ENCODE measurements around the gene LBP.

GRCh38 chr20:38420388-38421085 is 74.3 kb downstream of the LBP start:
- no peak for TF ChIP-seq ZNF239 (tag by site-specific recombination; IDR thresholded peaks at IDR 0.05)
- TF ChIP-seq ZNF157 (tag by site-specific recombination; IDR thresholded peaks at IDR 0.05), result no peak
- no peak for TF ChIP-seq CTCF (tag by site-specific recombination; IDR thresholded peaks at IDR 0.05)
- TF ChIP-seq ZNF138 (tag by site-specific recombination; IDR thresholded peaks at IDR 0.05; ENCODE audit: borderline replicate concordance), result no peak
- no peak for TF ChIP-seq ZNF776 (tag by site-specific recombination; IDR thresholded peaks at IDR 0.05; ENCODE audit: borderline replicate concordance)
- TF ChIP-seq GLI4 (tag by site-specific recombination; IDR thresholded peaks at IDR 0.05), result no peak
- no peak for TF ChIP-seq ZNF292 (tag by site-specific recombination; IDR thresholded peaks at IDR 0.05; ENCODE audit: borderline replicate concordance, low read depth)
- no peak for TF ChIP-seq BCL11A (tag by site-specific recombination; IDR thresholded peaks at IDR 0.05; ENCODE audit: low read depth)
- TF ChIP-seq ZNF184 (tag by site-specific recombination; IDR thresholded peaks at IDR 0.05), result no peak
- no peak for TF ChIP-seq ZNF350 (tag by site-specific recombination; IDR thresholded peaks at IDR 0.05)
- no peak for TF ChIP-seq ZBTB44 (tag by site-specific recombination; IDR thresholded peaks at IDR 0.05)
- no peak for TF ChIP-seq PRDM2 (tag by site-specific recombination; IDR thresholded peaks at IDR 0.05; ENCODE audit: borderline replicate concordance)
- no peak for TF ChIP-seq ZNF544 (tag by site-specific recombination; IDR thresholded peaks at IDR 0.05)
